H1 (cell line): Measurements from ENCODE around the gene FBXO30. TPM values are rescaled to one million over a fixed set of nuclear protein-coding genes. Genes with fewer than 3 reads are reported as not detected.

Experiments
- CTCF ChIA-PET: fragments of 300-600 bp; sonication (Branson Sonifier 250); formaldehyde crosslinking; loops from one replicate; lab custom pipeline; 2021; ENCODE audit not compliant: partially characterized antibody; lab: Charles Lee
- POLR2A ChIA-PET: fragments of 300-600 bp; sonication (Branson Sonifier 250); formaldehyde crosslinking; loops from one replicate; lab custom pipeline; 2021; ENCODE audit warnings: inconsistent platforms; ENCODE audit not compliant: partially characterized antibody; lab: Charles Lee
- DNase-seq, 2 experiments: peaks; one replicate each; pipeline versions ENCODE4 v3.0.0 to v3.0.0-alpha.2; 2010 to 2022; ENCODE audit warnings: low spot score in 2 of 2, low read depth in 1 of 2, mixed read lengths in 1 of 2
- FAIRE-seq: peaks from 2 replicates; lab custom pipeline; 2011; peaks lifted over from hg19 to GRCh38; lab: Jason Lieb, UNC
- H2AFZ ChIP-seq: 2 replicates; pipeline ENCODE4 v1.8.1; 2012; ENCODE audit warnings: low read length, inconsistent platforms
- H2AK5ac ChIP-seq: 2 replicates; pipeline ENCODE4 v1.6.1; 2013; ENCODE audit warnings: low read depth, low read length
- H2BK120ac ChIP-seq: replicated peaks from 2 replicates; pipeline ENCODE3; 2013; ENCODE audit warnings: low read depth, low read length, inconsistent platforms
- H2BK12ac ChIP-seq: 2 replicates; pipeline ENCODE4 v1.6.1; 2013; ENCODE audit warnings: low read depth, low read length
- H2BK15ac ChIP-seq: 2 replicates; pipeline ENCODE4 v1.6.1; 2013; ENCODE audit warnings: low read length
- H2BK20ac ChIP-seq: 2 replicates; pipeline ENCODE4 v1.6.1; 2013; ENCODE audit warnings: low read length
- H2BK5ac ChIP-seq: 2 replicates; pipeline ENCODE4 v1.6.1; 2013; ENCODE audit warnings: low read depth, low read length
- H3K14ac ChIP-seq: 2 replicates; pipeline ENCODE4 v1.6.1; 2013; ENCODE audit warnings: inconsistent platforms; ENCODE audit not compliant: insufficient read length
- H3K18ac ChIP-seq: 2 replicates; pipeline ENCODE4 v1.6.1; 2013; ENCODE audit warnings: low read length; ENCODE audit errors: extremely low read depth
- H3K23ac ChIP-seq: 2 replicates; pipeline ENCODE4 v1.6.1; 2013; ENCODE audit warnings: inconsistent platforms; ENCODE audit not compliant: insufficient read length
- H3K23me2 ChIP-seq: 2 replicates; pipeline ENCODE4 v1.6.1; 2013; ENCODE audit warnings: low read depth, low read length
- H3K27ac ChIP-seq: 2 replicates; pipeline ENCODE4 v1.6.1; 2011; ENCODE audit warnings: low read depth, low read length, inconsistent platforms
- H3K27me3 ChIP-seq, 4 experiments: replicated peaks in 1 of 4; 1 replicate in 1 of 4; 2 replicates in 3 of 4; pipeline versions ENCODE4 v1.6.1 to v1.8.1; 2011 to 2013; ENCODE audit warnings: low read length in 3 of 4, mild to moderate bottlenecking in 3 of 4, inconsistent platforms in 2 of 4, mixed read lengths in 2 of 4, moderate library complexity in 1 of 4; ENCODE audit not compliant: control insufficient read depth in 3 of 4, insufficient read depth in 3 of 4; ENCODE audit errors: extremely low read depth in 1 of 4
- H3K36me3 ChIP-seq, 4 experiments: 2 replicates each; pipeline versions ENCODE4 v1.6.1 to v1.8.1; 2011 to 2013; ENCODE audit warnings: mild to moderate bottlenecking in 4 of 4, low read length in 3 of 4, moderate library complexity in 2 of 4, control low read depth in 1 of 4, inconsistent platforms in 1 of 4; ENCODE audit not compliant: insufficient read depth in 4 of 4, control insufficient read depth in 2 of 4
- H3K4ac ChIP-seq: replicated peaks from 2 replicates; pipeline ENCODE3; 2013; ENCODE audit warnings: low read length, low read depth, mixed read lengths, inconsistent platforms; ENCODE audit not compliant: insufficient read length
- H3K4me1 ChIP-seq, 4 experiments: replicated peaks in 1 of 4; 1 replicate in 1 of 4; 2 replicates in 3 of 4; pipeline versions ENCODE4 v1.6.1 to v1.8.1; 2011 to 2013; ENCODE audit warnings: low read length in 3 of 4, inconsistent platforms in 2 of 4, mixed read lengths in 1 of 4; ENCODE audit not compliant: insufficient read depth in 4 of 4, control insufficient read depth in 3 of 4
- H3K4me2 ChIP-seq, 2 experiments: 2 replicates each; pipeline versions ENCODE4 v1.6.1 to v1.8.1; 2011 to 2013; ENCODE audit warnings: low read depth in 2 of 2, low read length in 2 of 2, control low read depth in 1 of 2, inconsistent platforms in 1 of 2, mild to moderate bottlenecking in 1 of 2; ENCODE audit not compliant: insufficient read depth in 1 of 2
- H3K4me3 ChIP-seq, 4 experiments: fragments of 200-600, 300-600 bp in 1 of 4; sonication (generic), shearing (Covaris generic), sonication (Bioruptor Twin) in 1 of 4; 2 replicates each; pipeline versions ENCODE4 v1.5.1 to v1.8.1; 2011 to 2016; ENCODE audit warnings: low read length in 4 of 4, low read depth in 3 of 4, control low read depth in 2 of 4, inconsistent platforms in 2 of 4, mild to moderate bottlenecking in 2 of 4, mixed read lengths in 1 of 4, moderate library complexity in 1 of 4; ENCODE audit not compliant: insufficient read depth in 2 of 4; ENCODE audit errors: extremely low read depth in 1 of 4
- H3K56ac ChIP-seq: replicated peaks from 2 replicates; pipeline ENCODE3; 2013; ENCODE audit warnings: low read depth, mild to moderate bottlenecking, mixed read lengths, low read length, inconsistent platforms; ENCODE audit not compliant: insufficient read length
- H3K79me1 ChIP-seq: 2 replicates; pipeline ENCODE4 v1.6.1; 2013; ENCODE audit warnings: low read depth, low read length, control low read depth
- H3K79me2 ChIP-seq, 2 experiments: 2 replicates each; pipeline versions ENCODE4 v1.6.1 to v1.8.1; 2012 to 2013; ENCODE audit warnings: low read length in 2 of 2, mild to moderate bottlenecking in 2 of 2, inconsistent platforms in 1 of 2; ENCODE audit not compliant: insufficient read depth in 2 of 2, control insufficient read depth in 1 of 2
- H3K9ac ChIP-seq, 4 experiments: replicated peaks in 1 of 4; 1 replicate in 1 of 4; 2 replicates in 3 of 4; pipeline versions ENCODE4 v1.6.1 to v1.8.1; 2011 to 2013; ENCODE audit warnings: low read depth in 3 of 4, low read length in 3 of 4, control low read depth in 2 of 4, mild to moderate bottlenecking in 2 of 4, moderate library complexity in 2 of 4, inconsistent platforms in 1 of 4; ENCODE audit errors: extremely low read depth in 1 of 4
- H3K9me3 ChIP-seq, 2 experiments: 2 replicates each; pipeline versions ENCODE4 v1.6.1 to v1.8.1; 2012 to 2013; ENCODE audit warnings: mild to moderate bottlenecking in 2 of 2, moderate library complexity in 2 of 2, control low read depth in 1 of 2, inconsistent platforms in 1 of 2, low read depth in 1 of 2, low read length in 1 of 2, mixed read lengths in 1 of 2; ENCODE audit not compliant: insufficient read depth in 2 of 2
- H4K20me1 ChIP-seq, 2 experiments: replicated peaks in 1 of 2; 2 replicates each; pipeline versions ENCODE3 to v1.8.1; 2011 to 2013; ENCODE audit warnings: inconsistent platforms in 2 of 2, low read length in 2 of 2, mild to moderate bottlenecking in 1 of 2; ENCODE audit not compliant: insufficient read depth in 2 of 2, control insufficient read depth in 1 of 2
- H4K5ac ChIP-seq: 2 replicates; pipeline ENCODE4 v1.6.1; 2013; ENCODE audit warnings: low read length, low read depth, mixed read lengths, inconsistent platforms; ENCODE audit not compliant: insufficient read length
- H4K8ac ChIP-seq: 2 replicates; pipeline ENCODE4 v1.8.0; 2013; ENCODE audit warnings: mild to moderate bottlenecking, moderate library complexity, low read length, inconsistent platforms; ENCODE audit not compliant: insufficient read depth; ENCODE audit errors: extremely low read depth
- H4K91ac ChIP-seq: replicated peaks from 2 replicates; pipeline ENCODE3; 2013; ENCODE audit warnings: low read length, mixed read lengths, inconsistent platforms; ENCODE audit not compliant: insufficient read length
- ASH2L ChIP-seq: fragments of 200-600, 300-600 bp; sonication (generic); IDR thresholded peaks from one replicate; pipeline ENCODE4 v1.7.1; 2017; ENCODE audit warnings: low read length
- CBX5 ChIP-seq: fragments of 300-800, 300-1000 bp; sonication (generic); IDR thresholded peaks from 2 replicates; pipeline ENCODE4 v1.7.1; 2016; ENCODE audit warnings: antibody characterized with exemption, low read length, low read depth
- KDM1A ChIP-seq: fragments of 200-600, 300-600 bp; sonication (generic); IDR thresholded peaks from 2 replicates; pipeline ENCODE4 v1.7.1; 2016; ENCODE audit warnings: mild to moderate bottlenecking, low read length, borderline replicate concordance
- PHF8 ChIP-seq: fragments of 200-600 bp; sonication (generic); conservative IDR thresholded peaks from 2 replicates; pipeline ENCODE4 v1.7.1; 2012; ENCODE audit warnings: low read depth, mild to moderate bottlenecking, inconsistent platforms, low read length, moderate library complexity
- RAD21 ChIP-seq, 2 experiments: IDR thresholded peaks in 1 of 2; conservative IDR thresholded peaks in 1 of 2; 2 replicates each; pipeline ENCODE4 v1.6.1; 2011; ENCODE audit warnings: low read depth in 2 of 2, low read length in 2 of 2, improper control_type of control experiment in 1 of 2, inconsistent platforms in 1 of 2, mild to moderate bottlenecking in 1 of 2, moderate library complexity in 1 of 2
- RFX5 ChIP-seq: IDR thresholded peaks from 2 replicates; pipeline ENCODE4 v1.6.1; 2011; ENCODE audit warnings: low read depth, low read length, improper control_type of control experiment, borderline replicate concordance
- RNF2 ChIP-seq: fragments of 200-900, 300-1000 bp; sonication (generic); IDR thresholded peaks from 2 replicates; pipeline ENCODE4 v1.7.1; 2016; ENCODE audit warnings: borderline replicate concordance, low read depth, mild to moderate bottlenecking, antibody characterized with exemption, low read length; ENCODE audit not compliant: poor library complexity, severe bottlenecking; ENCODE audit errors: missing control alignments
- SIN3A ChIP-seq, 2 experiments: IDR thresholded peaks in 1 of 2; conservative IDR thresholded peaks in 1 of 2; 2 replicates each; pipeline ENCODE4 v1.6.1; 2011 to 2012; ENCODE audit warnings: low read length in 2 of 2, improper control_type of control experiment in 1 of 2, low read depth in 1 of 2, mild to moderate bottlenecking in 1 of 2
- TAF1 ChIP-seq: IDR thresholded peaks from 2 replicates; pipeline ENCODE4 v1.6.1; 2011; ENCODE audit warnings: mild to moderate bottlenecking, low read depth, low read length
- TAF7 ChIP-seq: optimal IDR thresholded peaks from 2 replicates; pipeline ENCODE3; 2011; ENCODE audit warnings: low read depth, mild to moderate bottlenecking, inconsistent platforms, low read length, moderate library complexity, borderline replicate concordance
- TBP ChIP-seq: IDR thresholded peaks from 2 replicates; pipeline ENCODE4 v1.6.1; 2011; ENCODE audit warnings: low read depth, low read length, improper control_type of control experiment
- polyA plus RNA-seq, 7 experiments: library from polyadenylated mRNA; depleted of rRNA in 3 of 7; stranded (reverse) in 5 of 7; unstranded in 2 of 7; fragments of >200 nt in 5 of 7; fragments of 200-250 nt in 2 of 7; gene quantifications; 1 replicate in 5 of 7; 2 replicates in 1 of 7; 4 replicates in 1 of 7; pipeline versions ENCODE4 v1.2.1 to v1.2.3, GENCODE V29; 2011 to 2013; ENCODE audit warnings: missing spikeins in 2 of 7, mixed read lengths in 2 of 7
- total RNA-seq: library from RNA; stranded (reverse); fragmentation: NEBNext Ultra II Directional; extraction: Animal tissue kit (Norgen Biotek cat#: 25700); gene quantifications from 2 replicates; pipeline ENCODE4 v1.2.1, GENCODE V29; 2021
- TF ChIP-seq, protein P1 (sequence below), 3 experiments: IDR thresholded peaks; 1 replicate in 2 of 3; 2 replicates in 1 of 3; pipeline versions ENCODE4 v1.5.1 to v1.6.1; 2011; ENCODE audit warnings: low read length in 3 of 3, mild to moderate bottlenecking in 3 of 3, inconsistent platforms in 2 of 3, low read depth in 1 of 3, moderate library complexity in 1 of 3; ENCODE audit not compliant: insufficient read depth in 1 of 3; ENCODE audit errors: control extremely low read depth in 1 of 3

FBXO30 gene
- total and polyA plus RNA-seq, 2 of the 8 experiments (the other 6 are each of a cell fraction or from before 2014, with no cell fraction given): 3.9 to 18.3 TPM

DNA sequence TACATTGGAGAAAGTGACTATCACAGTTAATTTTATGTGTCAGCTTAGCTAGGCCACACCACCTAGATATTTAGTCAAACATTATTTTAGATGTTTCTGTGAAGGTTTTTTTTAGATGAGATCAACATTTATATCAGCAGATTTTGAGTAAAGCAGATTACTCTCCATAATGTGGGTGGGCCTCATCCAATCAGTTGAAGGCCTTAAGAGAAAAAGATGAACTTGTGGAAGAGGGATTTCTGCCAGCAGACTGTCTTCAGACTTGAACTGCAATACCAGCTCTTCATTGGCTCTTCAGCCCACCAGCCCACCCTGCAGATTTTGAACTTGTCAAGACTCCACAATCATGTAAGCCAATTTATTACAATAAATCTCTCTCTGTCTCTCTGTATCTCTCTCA, 25.1 kb upstream of the FBXO30 start:
- Histone ChIP-seq H3K36me3 (no peaks in the 10 kb centered on the region), H3K79me1 (no peaks in the 10 kb centered on the region), H3K18ac (no peak overlapping the region), H3K23me2 (no peaks in the 10 kb centered on the region), H2AFZ (no peak overlapping the region), H2BK120ac (no peak overlapping the region), H3K56ac (no peak overlapping the region), H4K8ac (no peak overlapping the region), H4K20me1 (no peaks in the 10 kb centered on the region), H3K4me3 (no peak overlapping the region), H4K5ac (no peak overlapping the region), H3K14ac (no peak overlapping the region), H2BK20ac (no peak overlapping the region), H2BK15ac (no peak overlapping the region), H3K4ac (no peak overlapping the region), H3K4me2 (no peak overlapping the region), H3K23ac (no peak overlapping the region), H3K27ac (no peak overlapping the region), H3K9me3 (no peaks in the 10 kb centered on the region), H2BK12ac (no peak overlapping the region), H3K79me2 (no peaks in the 10 kb centered on the region), H2BK5ac (no peak overlapping the region), H2AK5ac (no peak overlapping the region), H3K9ac (no peak overlapping the region), H4K91ac (no peak overlapping the region), H3K4me1 (peaks cover 0 to 4% (median under 1%) of the 10 kb centered on the region in 4 experiments; a peak in 2 of 7 replicates), H3K27me3 (no peaks in the 10 kb centered on the region)
- no peak for DNase-seq
- CTCF ChIA-PET: no interaction called here
- FAIRE-seq: no peak
- POLR2A ChIA-PET: no interaction called here
- no peak for TF ChIP-seq KDM1A
- no peak for TF ChIP-seq TAF7
- no peak for TF ChIP-seq PHF8
- TF ChIP-seq RFX5: no peak
- TF ChIP-seq RAD21 (IDR thresholded peaks at IDR 0.05 in 1 of 2, conservative IDR thresholded peaks at IDR 0.05 in 1 of 2; ENCODE audit: low read depth in 2 of 2, low read length in 2 of 2): no peak
- TF ChIP-seq RNF2: no peak
- no peak for TF ChIP-seq CBX5
- TF ChIP-seq TAF1: no peak
- no peak for TF ChIP-seq TBP
- TF ChIP-seq, protein P1, sequence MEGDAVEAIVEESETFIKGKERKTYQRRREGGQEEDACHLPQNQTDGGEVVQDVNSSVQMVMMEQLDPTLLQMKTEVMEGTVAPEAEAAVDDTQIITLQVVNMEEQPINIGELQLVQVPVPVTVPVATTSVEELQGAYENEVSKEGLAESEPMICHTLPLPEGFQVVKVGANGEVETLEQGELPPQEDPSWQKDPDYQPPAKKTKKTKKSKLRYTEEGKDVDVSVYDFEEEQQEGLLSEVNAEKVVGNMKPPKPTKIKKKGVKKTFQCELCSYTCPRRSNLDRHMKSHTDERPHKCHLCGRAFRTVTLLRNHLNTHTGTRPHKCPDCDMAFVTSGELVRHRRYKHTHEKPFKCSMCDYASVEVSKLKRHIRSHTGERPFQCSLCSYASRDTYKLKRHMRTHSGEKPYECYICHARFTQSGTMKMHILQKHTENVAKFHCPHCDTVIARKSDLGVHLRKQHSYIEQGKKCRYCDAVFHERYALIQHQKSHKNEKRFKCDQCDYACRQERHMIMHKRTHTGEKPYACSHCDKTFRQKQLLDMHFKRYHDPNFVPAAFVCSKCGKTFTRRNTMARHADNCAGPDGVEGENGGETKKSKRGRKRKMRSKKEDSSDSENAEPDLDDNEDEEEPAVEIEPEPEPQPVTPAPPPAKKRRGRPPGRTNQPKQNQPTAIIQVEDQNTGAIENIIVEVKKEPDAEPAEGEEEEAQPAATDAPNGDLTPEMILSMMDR (IDR thresholded peaks at IDR 0.05; ENCODE audit: control extremely low read depth in 1 of 3, insufficient read depth in 1 of 3, low read depth in 1 of 3, low read length in 3 of 3): no peak
- TF ChIP-seq ASH2L: no peak
- TF ChIP-seq SIN3A (conservative IDR thresholded peaks at IDR 0.05 in 1 of 2, IDR thresholded peaks at IDR 0.05 in 1 of 2; ENCODE audit: low read depth in 1 of 2, low read length in 2 of 2): no peak
